ENCODE data around the gene PANX2. TPM values are rescaled to one million over a fixed set of nuclear protein-coding genes. Genes with fewer than 3 reads are reported as not detected.

Gene PANX2
- total and polyA plus RNA-seq, 7 donors, result 0.03 to 0.69 (median 0.13) TPM; not detected in 1

DNA sequence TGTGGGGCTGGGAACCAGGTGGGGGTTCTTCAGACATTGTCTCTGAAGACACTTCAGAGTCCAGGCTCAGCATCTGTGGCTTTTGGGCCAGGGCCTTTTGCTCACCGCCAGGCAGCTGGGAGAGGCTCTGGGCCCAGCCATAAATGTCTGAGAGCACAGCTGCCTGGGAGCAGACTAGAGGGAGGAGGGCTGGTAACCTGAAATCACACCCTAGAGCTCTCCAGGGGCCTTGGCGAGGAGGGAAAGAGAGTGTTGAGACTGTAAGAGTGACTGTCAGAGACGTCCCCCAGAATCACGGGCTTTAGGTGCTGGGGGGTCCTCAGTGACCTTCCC is 19.3 kb downstream of the PANX2 start:
- H3K36me3 ChIP-seq (ENCODE audit: insufficient read depth in 1 of 2, low read depth in 1 of 2), result peaks cover 2 to 15% of the 10 kb centered on the region in 2 donors
- 17 to 34% (median 18%) methylated on average over 4 of the region's 4 CpGs for WGBS, 3 donors
- intact Hi-C loops (cut with DNase I), result loop anchor here in 1 of 2 donors (10.0 kb wide), 1 partner anchor 265 kb away; no protein-coding TSS in a partner anchor
- TF ChIP-seq, protein P1, sequence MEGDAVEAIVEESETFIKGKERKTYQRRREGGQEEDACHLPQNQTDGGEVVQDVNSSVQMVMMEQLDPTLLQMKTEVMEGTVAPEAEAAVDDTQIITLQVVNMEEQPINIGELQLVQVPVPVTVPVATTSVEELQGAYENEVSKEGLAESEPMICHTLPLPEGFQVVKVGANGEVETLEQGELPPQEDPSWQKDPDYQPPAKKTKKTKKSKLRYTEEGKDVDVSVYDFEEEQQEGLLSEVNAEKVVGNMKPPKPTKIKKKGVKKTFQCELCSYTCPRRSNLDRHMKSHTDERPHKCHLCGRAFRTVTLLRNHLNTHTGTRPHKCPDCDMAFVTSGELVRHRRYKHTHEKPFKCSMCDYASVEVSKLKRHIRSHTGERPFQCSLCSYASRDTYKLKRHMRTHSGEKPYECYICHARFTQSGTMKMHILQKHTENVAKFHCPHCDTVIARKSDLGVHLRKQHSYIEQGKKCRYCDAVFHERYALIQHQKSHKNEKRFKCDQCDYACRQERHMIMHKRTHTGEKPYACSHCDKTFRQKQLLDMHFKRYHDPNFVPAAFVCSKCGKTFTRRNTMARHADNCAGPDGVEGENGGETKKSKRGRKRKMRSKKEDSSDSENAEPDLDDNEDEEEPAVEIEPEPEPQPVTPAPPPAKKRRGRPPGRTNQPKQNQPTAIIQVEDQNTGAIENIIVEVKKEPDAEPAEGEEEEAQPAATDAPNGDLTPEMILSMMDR (IDR thresholded peaks at IDR 0.05), result no peak
- DNase-seq (no peak), ATAC-seq (peak in 2 of 4 donors; percentile 2 to 3)
- H3K27ac ChIP-seq, result peak overlapping the region; percentile 54
- peaks cover 19% of the 10 kb centered on the region for H3K4me1 ChIP-seq
- H3K27me3 ChIP-seq (ENCODE audit: insufficient read depth in 3 of 3, low read length in 2 of 3), result no peaks in the 10 kb centered on the region
- peak overlapping the region; percentile 50 for H3K4me3 ChIP-seq
- H3K9me3 ChIP-seq, result no peaks in the 10 kb centered on the region

DNA sequence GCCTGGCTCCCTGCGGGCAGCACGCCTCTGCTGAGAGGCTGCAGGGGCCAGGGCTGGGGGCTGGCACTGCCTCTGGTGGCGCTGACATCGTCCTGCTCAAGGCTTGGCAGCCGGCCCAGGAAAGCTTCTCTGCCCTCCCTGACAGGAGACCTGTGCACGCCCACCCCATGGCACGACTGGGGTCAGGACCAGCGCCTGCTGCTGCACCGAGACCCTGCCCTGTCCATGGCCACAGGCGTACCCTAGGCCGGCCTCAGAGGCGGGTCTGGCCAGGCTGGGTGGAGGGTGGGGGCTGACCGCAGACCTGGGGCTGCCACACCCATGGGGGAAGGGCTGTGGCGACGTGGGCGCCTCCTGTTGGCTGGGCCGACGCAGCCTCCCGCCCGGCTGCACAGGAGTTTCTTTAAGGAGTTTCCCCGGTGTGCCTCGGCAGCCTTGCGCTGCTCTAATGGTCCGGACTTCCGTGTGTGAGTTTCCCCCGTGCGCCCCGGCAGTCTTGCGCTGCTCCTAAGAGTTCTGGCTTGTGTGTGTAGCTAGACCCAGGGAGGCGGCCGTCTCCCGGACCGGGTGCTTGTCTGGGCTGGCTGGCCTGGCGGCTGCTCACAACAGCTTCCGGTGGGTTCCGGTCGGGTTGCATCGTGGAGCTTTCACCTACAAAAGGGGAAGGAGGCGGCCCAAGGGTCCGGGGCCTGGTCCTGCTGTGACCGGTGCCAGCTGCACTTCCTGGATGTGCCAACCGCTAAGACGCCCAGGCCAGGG is 19.8 kb downstream of the PANX2 start:
- peak overlapping the region; percentile 50 for H3K4me3 ChIP-seq
- ATAC-seq, result peak; percentile 27 to 62 (median 42)
- TF ChIP-seq, protein P1 (IDR thresholded peaks at IDR 0.05), result no peak
- DNase-seq, result peak; percentile 80 to 86
- WGBS, 3 donors, result 29 to 36% (median 33%) methylated on average over 38 to 43 of the region's 43 CpGs
- peaks cover 2 to 20% of the 10 kb centered on the region in 2 donors for H3K36me3 ChIP-seq (ENCODE audit: insufficient read depth in 1 of 2, low read depth in 1 of 2)
- no peaks in the 10 kb centered on the region for H3K9me3 ChIP-seq
- H3K27me3 ChIP-seq (ENCODE audit: insufficient read depth in 3 of 3, low read length in 2 of 3), result no peaks in the 10 kb centered on the region
- peaks cover 19% of the 10 kb centered on the region for H3K4me1 ChIP-seq
- intact Hi-C loops (cut with DNase I), result no loop called here
- peak overlapping the region; percentile 54 for H3K27ac ChIP-seq

DNA sequence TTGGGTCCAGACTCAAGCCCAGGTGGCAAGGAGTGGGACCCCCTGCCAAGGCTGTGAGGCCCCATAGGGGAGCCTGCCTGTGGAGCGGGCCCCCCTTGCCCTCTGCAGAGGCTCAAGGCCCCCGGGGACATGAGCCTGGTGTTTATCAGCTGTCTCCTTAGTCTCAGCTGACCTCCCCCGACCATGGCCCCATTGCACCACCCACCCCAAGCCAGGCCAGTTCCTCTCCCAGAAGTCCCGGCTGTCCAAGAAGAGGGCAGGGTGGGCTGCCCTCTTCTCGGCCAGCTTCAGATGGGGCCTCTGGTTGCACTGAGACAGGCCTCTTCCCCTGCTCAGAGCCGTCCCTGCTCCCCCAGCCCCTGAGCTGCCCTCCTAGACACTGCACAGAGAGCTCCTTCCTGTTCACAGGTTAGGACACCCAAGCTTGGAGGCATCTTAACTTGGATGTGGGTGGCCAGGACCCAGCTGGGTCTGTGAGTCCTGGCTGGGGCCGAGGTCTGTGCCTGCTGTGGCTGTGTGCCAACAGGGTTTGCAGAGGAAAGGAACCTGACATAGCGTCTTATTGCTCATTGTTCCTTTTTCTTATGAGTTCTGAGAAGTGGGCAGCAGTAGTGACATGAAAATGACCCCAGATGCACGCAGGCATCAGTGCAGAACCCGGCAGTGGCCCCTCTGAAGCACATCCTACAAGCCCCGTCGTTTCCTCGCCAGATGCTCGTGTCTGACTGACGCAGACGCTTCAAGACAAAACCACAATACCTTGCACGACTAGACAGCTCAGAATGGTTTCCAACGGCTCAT is 20.6 kb downstream of the PANX2 start:
- Histone ChIP-seq H3K27me3 (ENCODE audit: insufficient read depth in 3 of 3, low read length in 2 of 3) (no peaks in the 10 kb centered on the region), H3K36me3 (ENCODE audit: insufficient read depth in 1 of 2, low read depth in 1 of 2) (peaks cover 2 to 28% of the 10 kb centered on the region in 2 donors), H3K4me3 (peak overlapping the region; percentile 50), H3K4me1 (peaks cover 19% of the 10 kb centered on the region), H3K9me3 (no peaks in the 10 kb centered on the region), H3K27ac (peak overlapping the region; percentile 54)
- intact Hi-C loops (cut with DNase I), result no loop called here
- WGBS, 3 donors, result 69 to 75% (median 75%) methylated on average over 18 of the region's 18 CpGs
- DNase-seq, result peak in 1 of 2 donors; percentile 41
- peak in 1 of 4 donors; percentile 4 for ATAC-seq
- TF ChIP-seq, protein P1 (IDR thresholded peaks at IDR 0.05), result no peak

DNA sequence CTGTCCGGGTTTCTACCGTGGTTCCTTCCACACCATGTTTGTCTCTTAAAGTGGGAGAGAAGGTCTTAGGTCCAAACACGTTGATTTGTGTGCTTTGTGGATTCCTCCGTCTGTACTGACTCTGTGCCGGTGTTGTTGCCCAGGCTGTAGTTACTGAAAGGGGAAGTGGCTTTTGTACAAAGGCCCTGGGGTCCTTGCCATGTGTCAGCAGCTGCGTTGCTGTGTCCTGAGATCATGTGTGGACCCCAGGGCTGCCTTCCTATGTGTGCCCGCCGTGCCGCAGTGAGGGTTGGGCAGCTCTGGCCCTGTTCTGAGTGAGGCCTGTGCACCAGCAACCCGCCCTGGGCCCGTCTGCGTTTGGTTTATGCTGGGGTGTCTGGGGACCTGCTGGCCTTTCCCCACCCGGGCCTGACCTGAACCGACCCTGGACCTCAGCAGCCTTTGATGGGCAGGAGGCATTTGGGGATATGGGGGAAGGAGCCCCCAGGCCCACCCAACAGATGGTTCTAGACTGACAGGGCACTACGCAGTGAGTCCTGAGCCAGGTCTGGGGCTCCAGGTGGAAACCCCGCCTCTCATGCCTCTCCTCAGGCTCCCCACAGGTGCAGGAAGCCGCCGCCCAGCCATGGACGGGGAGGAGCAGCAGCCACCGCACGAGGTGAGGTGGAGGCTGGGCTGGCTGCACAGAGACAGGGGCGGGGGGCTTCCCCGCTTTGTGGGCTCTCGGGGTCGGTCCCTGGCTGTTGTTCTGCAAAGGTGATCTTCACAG is 22.1 kb downstream of the PANX2 start:
- Histone ChIP-seq H3K9me3 (no peaks in the 10 kb centered on the region), H3K4me1 (peaks cover 13% of the 10 kb centered on the region), H3K4me3 (no peak overlapping the region), H3K27me3 (ENCODE audit: insufficient read depth in 3 of 3, low read length in 2 of 3) (no peaks in the 10 kb centered on the region), H3K27ac (no peak overlapping the region), H3K36me3 (ENCODE audit: insufficient read depth in 1 of 2, low read depth in 1 of 2) (peaks cover 2 to 37% of the 10 kb centered on the region in 2 donors)
- WGBS, 3 donors, result 81 to 86% (median 84%) methylated on average over 24 to 25 of the region's 25 CpGs
- ATAC-seq, result no peak
- TF ChIP-seq, protein P1 (IDR thresholded peaks at IDR 0.05), result no peak
- intact Hi-C loops (cut with DNase I), result no loop called here
- peak in 1 of 2 donors; percentile 14 for DNase-seq

All from psoas muscle (tissue), 8 donors.